ENCODE measurements around the gene ZNF655.

DNA sequence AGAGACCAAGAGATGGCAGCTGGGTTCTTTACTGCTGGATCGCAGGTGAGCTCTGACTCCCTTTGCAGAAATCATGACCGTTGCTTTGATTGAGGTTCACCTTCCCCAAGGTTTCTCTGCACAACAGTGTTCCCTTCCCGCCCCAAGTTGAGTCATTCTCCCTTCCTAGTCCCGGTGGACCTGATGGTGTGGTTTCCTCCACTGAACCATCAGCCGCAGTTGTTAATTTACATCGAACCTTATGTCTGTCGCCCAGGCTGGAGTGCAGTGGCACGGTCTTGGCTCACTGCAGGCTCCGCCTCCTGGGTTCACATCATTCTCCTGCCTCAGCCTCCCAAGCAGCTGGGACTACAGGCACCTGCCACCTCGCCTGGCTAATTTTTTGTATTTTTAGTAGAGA, 64.2 kb downstream of the ZNF655 start:
- TF ChIP-seq TEAD1 (CRISPR knock-in tag; IDR thresholded peaks at IDR 0.05): no peak
- TF ChIP-seq, protein P1, sequence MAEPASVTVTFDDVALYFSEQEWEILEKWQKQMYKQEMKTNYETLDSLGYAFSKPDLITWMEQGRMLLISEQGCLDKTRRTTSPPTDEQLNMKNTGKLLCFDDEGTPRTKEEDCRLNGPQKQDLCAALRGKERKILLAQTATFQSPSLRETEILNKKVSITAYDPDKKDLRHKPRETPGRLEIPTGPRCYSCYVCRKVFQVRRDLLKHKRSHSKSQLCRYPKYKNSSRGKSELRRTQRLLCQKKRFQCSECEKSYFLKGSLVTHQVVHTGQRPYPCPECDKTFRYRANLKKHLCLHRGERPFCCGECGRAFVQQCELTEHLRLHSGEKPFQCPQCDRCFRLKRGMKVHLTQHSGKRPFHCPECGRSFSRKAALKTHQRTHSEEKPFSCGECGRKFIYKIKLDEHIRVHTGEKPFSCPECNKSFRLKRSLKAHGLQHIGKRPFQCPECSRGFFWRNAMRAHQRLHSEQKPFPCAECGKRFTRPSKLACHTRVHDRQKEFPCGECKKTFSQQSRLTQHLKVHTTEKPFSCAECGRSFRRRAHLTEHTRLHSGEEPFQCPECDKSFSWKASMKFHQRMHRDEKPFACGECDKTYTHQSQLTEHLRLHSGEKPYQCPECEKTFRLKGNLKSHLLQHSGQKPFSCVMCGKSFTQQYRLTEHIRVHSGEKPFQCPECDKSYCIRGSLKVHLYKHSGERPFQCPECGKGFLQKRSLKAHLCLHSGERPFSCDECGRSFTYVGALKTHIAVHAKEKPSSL (CRISPR knock-in tag; conservative IDR thresholded peaks at IDR 0.05): no peak
- TF ChIP-seq, protein P2, sequence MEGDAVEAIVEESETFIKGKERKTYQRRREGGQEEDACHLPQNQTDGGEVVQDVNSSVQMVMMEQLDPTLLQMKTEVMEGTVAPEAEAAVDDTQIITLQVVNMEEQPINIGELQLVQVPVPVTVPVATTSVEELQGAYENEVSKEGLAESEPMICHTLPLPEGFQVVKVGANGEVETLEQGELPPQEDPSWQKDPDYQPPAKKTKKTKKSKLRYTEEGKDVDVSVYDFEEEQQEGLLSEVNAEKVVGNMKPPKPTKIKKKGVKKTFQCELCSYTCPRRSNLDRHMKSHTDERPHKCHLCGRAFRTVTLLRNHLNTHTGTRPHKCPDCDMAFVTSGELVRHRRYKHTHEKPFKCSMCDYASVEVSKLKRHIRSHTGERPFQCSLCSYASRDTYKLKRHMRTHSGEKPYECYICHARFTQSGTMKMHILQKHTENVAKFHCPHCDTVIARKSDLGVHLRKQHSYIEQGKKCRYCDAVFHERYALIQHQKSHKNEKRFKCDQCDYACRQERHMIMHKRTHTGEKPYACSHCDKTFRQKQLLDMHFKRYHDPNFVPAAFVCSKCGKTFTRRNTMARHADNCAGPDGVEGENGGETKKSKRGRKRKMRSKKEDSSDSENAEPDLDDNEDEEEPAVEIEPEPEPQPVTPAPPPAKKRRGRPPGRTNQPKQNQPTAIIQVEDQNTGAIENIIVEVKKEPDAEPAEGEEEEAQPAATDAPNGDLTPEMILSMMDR (IDR thresholded peaks at IDR 0.05): no peak
- TF ChIP-seq, protein P3, sequence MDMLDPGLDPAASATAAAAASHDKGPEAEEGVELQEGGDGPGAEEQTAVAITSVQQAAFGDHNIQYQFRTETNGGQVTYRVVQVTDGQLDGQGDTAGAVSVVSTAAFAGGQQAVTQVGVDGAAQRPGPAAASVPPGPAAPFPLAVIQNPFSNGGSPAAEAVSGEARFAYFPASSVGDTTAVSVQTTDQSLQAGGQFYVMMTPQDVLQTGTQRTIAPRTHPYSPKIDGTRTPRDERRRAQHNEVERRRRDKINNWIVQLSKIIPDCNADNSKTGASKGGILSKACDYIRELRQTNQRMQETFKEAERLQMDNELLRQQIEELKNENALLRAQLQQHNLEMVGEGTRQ (CRISPR knock-in tag; IDR thresholded peaks at IDR 0.05): no peak
- TF ChIP-seq ZNF138 (CRISPR knock-in tag; conservative IDR thresholded peaks at IDR 0.05): no peak
- TF ChIP-seq, protein P4, sequence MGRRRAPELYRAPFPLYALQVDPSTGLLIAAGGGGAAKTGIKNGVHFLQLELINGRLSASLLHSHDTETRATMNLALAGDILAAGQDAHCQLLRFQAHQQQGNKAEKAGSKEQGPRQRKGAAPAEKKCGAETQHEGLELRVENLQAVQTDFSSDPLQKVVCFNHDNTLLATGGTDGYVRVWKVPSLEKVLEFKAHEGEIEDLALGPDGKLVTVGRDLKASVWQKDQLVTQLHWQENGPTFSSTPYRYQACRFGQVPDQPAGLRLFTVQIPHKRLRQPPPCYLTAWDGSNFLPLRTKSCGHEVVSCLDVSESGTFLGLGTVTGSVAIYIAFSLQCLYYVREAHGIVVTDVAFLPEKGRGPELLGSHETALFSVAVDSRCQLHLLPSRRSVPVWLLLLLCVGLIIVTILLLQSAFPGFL (CRISPR knock-in tag; IDR thresholded peaks at IDR 0.05; ENCODE audit: borderline replicate concordance): no peak
- TF ChIP-seq, protein P5, sequence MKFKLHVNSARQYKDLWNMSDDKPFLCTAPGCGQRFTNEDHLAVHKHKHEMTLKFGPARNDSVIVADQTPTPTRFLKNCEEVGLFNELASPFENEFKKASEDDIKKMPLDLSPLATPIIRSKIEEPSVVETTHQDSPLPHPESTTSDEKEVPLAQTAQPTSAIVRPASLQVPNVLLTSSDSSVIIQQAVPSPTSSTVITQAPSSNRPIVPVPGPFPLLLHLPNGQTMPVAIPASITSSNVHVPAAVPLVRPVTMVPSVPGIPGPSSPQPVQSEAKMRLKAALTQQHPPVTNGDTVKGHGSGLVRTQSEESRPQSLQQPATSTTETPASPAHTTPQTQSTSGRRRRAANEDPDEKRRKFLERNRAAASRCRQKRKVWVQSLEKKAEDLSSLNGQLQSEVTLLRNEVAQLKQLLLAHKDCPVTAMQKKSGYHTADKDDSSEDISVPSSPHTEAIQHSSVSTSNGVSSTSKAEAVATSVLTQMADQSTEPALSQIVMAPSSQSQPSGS (CRISPR knock-in tag; IDR thresholded peaks at IDR 0.05; ENCODE audit: borderline replicate concordance, low read depth): no peak
- TF ChIP-seq NR1H2 (CRISPR knock-in tag; IDR thresholded peaks at IDR 0.05): no peak
- TF ChIP-seq JUN (CRISPR knock-in tag; IDR thresholded peaks at IDR 0.05): no peak
- TF ChIP-seq, protein P6, sequence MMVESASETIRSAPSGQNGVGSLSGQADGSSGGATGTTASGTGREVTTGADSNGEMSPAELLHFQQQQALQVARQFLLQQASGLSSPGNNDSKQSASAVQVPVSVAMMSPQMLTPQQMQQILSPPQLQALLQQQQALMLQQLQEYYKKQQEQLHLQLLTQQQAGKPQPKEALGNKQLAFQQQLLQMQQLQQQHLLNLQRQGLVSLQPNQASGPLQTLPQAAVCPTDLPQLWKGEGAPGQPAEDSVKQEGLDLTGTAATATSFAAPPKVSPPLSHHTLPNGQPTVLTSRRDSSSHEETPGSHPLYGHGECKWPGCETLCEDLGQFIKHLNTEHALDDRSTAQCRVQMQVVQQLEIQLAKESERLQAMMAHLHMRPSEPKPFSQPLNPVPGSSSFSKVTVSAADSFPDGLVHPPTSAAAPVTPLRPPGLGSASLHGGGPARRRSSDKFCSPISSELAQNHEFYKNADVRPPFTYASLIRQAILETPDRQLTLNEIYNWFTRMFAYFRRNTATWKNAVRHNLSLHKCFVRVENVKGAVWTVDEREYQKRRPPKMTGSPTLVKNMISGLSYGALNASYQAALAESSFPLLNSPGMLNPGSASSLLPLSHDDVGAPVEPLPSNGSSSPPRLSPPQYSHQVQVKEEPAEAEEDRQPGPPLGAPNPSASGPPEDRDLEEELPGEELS (CRISPR knock-in tag; IDR thresholded peaks at IDR 0.05): no peak
- TF ChIP-seq, protein P7, sequence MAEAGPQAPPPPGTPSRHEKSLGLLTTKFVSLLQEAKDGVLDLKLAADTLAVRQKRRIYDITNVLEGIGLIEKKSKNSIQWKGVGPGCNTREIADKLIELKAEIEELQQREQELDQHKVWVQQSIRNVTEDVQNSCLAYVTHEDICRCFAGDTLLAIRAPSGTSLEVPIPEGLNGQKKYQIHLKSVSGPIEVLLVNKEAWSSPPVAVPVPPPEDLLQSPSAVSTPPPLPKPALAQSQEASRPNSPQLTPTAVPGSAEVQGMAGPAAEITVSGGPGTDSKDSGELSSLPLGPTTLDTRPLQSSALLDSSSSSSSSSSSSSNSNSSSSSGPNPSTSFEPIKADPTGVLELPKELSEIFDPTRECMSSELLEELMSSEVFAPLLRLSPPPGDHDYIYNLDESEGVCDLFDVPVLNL (CRISPR knock-in tag; IDR thresholded peaks at IDR 0.05; ENCODE audit: borderline replicate concordance, low read depth): no peak
- no peak for TF ChIP-seq ZNF416 (CRISPR knock-in tag; IDR thresholded peaks at IDR 0.05)
- no peak for TF ChIP-seq FOXP1 (CRISPR knock-in tag; IDR thresholded peaks at IDR 0.05; ENCODE audit: borderline replicate concordance)
- TF ChIP-seq, protein P8, sequence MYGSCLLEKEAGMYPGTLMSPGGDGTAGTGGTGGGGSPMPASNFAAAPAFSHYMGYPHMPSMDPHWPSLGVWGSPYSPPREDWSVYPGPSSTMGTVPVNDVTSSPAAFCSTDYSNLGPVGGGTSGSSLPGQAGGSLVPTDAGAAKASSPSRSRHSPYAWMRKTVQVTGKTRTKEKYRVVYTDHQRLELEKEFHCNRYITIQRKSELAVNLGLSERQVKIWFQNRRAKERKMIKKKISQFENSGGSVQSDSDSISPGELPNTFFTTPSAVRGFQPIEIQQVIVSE (CRISPR knock-in tag; IDR thresholded peaks at IDR 0.05; ENCODE audit: borderline replicate concordance): no peak

All from WTC11 (cell line).